ENCODE data around the gene CPSF7.

DNA sequence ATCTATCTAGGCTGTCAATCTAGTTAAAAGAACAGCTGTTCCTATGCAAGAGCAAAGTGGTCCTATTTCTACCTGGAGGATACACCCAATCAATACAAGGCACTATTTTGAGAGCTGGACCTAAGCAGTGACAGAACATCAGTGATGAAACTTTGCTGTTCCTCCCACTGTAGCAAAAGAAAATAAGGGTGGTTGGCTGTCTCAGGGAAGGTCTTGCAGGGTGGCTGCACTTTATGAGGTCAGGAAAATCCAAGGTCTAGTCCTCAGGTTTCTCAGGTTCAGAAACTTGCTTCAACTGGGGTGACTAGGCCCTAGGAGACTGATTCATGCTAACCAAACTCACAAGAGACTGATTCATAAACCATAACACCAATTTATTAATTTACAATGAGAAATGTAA, 11.6 kb downstream of the CPSF7 start:
- TF ChIP-seq, protein P1, sequence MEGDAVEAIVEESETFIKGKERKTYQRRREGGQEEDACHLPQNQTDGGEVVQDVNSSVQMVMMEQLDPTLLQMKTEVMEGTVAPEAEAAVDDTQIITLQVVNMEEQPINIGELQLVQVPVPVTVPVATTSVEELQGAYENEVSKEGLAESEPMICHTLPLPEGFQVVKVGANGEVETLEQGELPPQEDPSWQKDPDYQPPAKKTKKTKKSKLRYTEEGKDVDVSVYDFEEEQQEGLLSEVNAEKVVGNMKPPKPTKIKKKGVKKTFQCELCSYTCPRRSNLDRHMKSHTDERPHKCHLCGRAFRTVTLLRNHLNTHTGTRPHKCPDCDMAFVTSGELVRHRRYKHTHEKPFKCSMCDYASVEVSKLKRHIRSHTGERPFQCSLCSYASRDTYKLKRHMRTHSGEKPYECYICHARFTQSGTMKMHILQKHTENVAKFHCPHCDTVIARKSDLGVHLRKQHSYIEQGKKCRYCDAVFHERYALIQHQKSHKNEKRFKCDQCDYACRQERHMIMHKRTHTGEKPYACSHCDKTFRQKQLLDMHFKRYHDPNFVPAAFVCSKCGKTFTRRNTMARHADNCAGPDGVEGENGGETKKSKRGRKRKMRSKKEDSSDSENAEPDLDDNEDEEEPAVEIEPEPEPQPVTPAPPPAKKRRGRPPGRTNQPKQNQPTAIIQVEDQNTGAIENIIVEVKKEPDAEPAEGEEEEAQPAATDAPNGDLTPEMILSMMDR (conservative IDR thresholded peaks at IDR 0.05; ENCODE audit: low read depth, low read length) = no peak
- no peak for TF ChIP-seq EZH2 (IDR thresholded peaks at IDR 0.05; ENCODE audit: low read length, unreplicated experiment)
